Measurements from ENCODE around the gene GRAP2. TPM values are rescaled to one million over a fixed set of nuclear protein-coding genes. Genes with fewer than 3 reads are reported as not detected.

Gene GRAP2
- polyA plus RNA-seq, 3 donors, result 0.05 to 4.2 (median 0.97) TPM

DNA sequence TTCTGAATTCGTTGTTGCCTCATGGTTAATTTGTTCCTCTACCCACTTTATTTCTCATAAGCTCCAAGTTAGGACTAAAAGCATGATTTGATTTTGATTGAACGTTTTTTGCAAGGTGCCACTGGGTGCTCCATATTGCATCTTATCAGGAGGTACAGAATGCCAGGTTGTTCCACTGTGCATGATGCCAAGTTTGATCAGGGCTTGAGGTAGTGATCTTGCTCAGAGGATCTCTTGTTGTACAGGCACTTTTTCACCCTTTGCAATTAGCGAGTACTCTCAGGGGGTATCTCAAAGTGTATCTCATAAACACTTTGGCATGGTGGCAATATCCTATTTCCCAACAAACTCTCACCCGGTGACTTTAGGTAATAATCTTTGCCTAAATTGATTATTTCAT is 4.0 kb downstream of the GRAP2 start:
- Histone ChIP-seq H3K4me3 (replicated peaks in 1 of 3; ENCODE audit: low read depth in 2 of 3, low read length in 3 of 3) (no peak overlapping the region), H3K27ac (ENCODE audit: low read depth in 1 of 2, low read length in 2 of 2) (no peak overlapping the region), H2AFZ (ENCODE audit: insufficient read depth, low read depth, low read length, poor library complexity, severe bottlenecking) (no peak overlapping the region), H3K4me1 (ENCODE audit: control insufficient read depth in 1 of 2, insufficient read depth in 2 of 2, low read length in 2 of 2) (peaks cover 13 to 16% of the 10 kb centered on the region in 2 donors), H3K36me3 (replicated peaks in 1 of 2; ENCODE audit: control insufficient read depth in 1 of 2, insufficient read depth in 2 of 2, low read length in 2 of 2) (no peaks in the 10 kb centered on the region), H3K4me2 (replicated peaks; ENCODE audit: extremely low read depth, low read length, poor library complexity, severe bottlenecking) (no peak overlapping the region), H3K9me3 (replicated peaks in 1 of 2; ENCODE audit: control insufficient read depth in 1 of 2, insufficient read depth in 1 of 2, low read length in 2 of 2) (no peaks in the 10 kb centered on the region), H3K79me2 (ENCODE audit: insufficient read depth, low read length) (no peaks in the 10 kb centered on the region), H4K20me1 (ENCODE audit: insufficient read depth, low read length) (no peaks in the 10 kb centered on the region), H3K9ac (ENCODE audit: insufficient read depth, low read length, poor library complexity, severe bottlenecking) (no peak overlapping the region), H3K27me3 (ENCODE audit: control insufficient read depth in 2 of 2, insufficient read depth in 2 of 2, low read length in 2 of 2) (no peaks in the 10 kb centered on the region)
- 94% methylated on average over 2 of the region's 4 CpGs for WGBS (ENCODE audit: insufficient coverage)
- Mint-ChIP-seq H3K4me3 (no peak overlapping the region), H3K27ac (peak overlapping the region in 2 of 7 donors; percentile 5 to 18), H3K9me3 (no peaks in the 10 kb centered on the region), H3K36me3 (no peaks in the 10 kb centered on the region), H3K27me3 (ENCODE audit: low read depth in 3 of 3) (peaks cover 0 to 2% (median 0%) of the 10 kb centered on the region in 3 donors), H3K4me1 (peaks cover 22% of the 10 kb centered on the region)
- TF ChIP-seq, protein P1, sequence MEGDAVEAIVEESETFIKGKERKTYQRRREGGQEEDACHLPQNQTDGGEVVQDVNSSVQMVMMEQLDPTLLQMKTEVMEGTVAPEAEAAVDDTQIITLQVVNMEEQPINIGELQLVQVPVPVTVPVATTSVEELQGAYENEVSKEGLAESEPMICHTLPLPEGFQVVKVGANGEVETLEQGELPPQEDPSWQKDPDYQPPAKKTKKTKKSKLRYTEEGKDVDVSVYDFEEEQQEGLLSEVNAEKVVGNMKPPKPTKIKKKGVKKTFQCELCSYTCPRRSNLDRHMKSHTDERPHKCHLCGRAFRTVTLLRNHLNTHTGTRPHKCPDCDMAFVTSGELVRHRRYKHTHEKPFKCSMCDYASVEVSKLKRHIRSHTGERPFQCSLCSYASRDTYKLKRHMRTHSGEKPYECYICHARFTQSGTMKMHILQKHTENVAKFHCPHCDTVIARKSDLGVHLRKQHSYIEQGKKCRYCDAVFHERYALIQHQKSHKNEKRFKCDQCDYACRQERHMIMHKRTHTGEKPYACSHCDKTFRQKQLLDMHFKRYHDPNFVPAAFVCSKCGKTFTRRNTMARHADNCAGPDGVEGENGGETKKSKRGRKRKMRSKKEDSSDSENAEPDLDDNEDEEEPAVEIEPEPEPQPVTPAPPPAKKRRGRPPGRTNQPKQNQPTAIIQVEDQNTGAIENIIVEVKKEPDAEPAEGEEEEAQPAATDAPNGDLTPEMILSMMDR (IDR thresholded peaks at IDR 0.05), result no peak
- intact Hi-C loops (cut with micrococcal nuclease), result no loop called here
- DNase-seq, result no peak

DNA sequence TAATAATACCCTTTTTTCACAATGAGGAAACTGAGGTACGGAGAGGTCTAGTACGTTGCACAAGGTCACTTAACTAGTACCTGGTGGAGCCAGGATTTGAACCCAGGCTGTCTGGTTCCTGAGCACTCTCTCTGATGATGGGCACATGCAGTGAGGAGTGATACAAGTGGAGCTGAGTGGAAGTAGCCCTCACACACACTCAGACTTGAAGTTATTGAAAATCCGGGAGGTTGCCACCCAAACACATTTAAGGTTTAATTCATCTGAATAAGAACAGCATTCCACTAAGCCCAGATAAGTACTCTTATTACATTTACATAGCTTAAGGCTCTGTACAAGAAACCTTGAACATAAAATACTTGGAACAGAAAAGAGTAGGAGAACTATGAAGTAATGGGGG is 4.8 kb downstream of the GRAP2 start:
- no peak overlapping the region for H3K27ac ChIP-seq (ENCODE audit: low read depth in 1 of 2, low read length in 2 of 2)
- no peak overlapping the region for H3K4me3 ChIP-seq (replicated peaks in 1 of 3; ENCODE audit: low read depth in 2 of 3, low read length in 3 of 3)
- H3K36me3 ChIP-seq (replicated peaks in 1 of 2; ENCODE audit: control insufficient read depth in 1 of 2, insufficient read depth in 2 of 2, low read length in 2 of 2), result no peaks in the 10 kb centered on the region
- H3K4me2 ChIP-seq (replicated peaks; ENCODE audit: extremely low read depth, low read length, poor library complexity, severe bottlenecking), result no peak overlapping the region
- no peaks in the 10 kb centered on the region for H3K79me2 ChIP-seq (ENCODE audit: insufficient read depth, low read length)
- no peak overlapping the region for H3K4me3 Mint-ChIP-seq
- H3K4me1 ChIP-seq (ENCODE audit: control insufficient read depth in 1 of 2, insufficient read depth in 2 of 2, low read length in 2 of 2), result peaks cover 6 to 7% of the 10 kb centered on the region in 2 donors
- TF ChIP-seq, protein P1 (IDR thresholded peaks at IDR 0.05), result no peak
- no peaks in the 10 kb centered on the region for H3K36me3 Mint-ChIP-seq
- DNase-seq, result no peak
- intact Hi-C loops (cut with micrococcal nuclease), result no loop called here
- no peaks in the 10 kb centered on the region for H4K20me1 ChIP-seq (ENCODE audit: insufficient read depth, low read length)
- no peaks in the 10 kb centered on the region for H3K27me3 ChIP-seq (ENCODE audit: control insufficient read depth in 2 of 2, insufficient read depth in 2 of 2, low read length in 2 of 2)
- H3K9me3 Mint-ChIP-seq, result peaks cover 0 to 3% (median 0%) of the 10 kb centered on the region in 7 donors
- H3K4me1 Mint-ChIP-seq, result peaks cover 13% of the 10 kb centered on the region
- no peaks in the 10 kb centered on the region for H3K9me3 ChIP-seq (replicated peaks in 1 of 2; ENCODE audit: control insufficient read depth in 1 of 2, insufficient read depth in 1 of 2, low read length in 2 of 2)
- peaks cover 0 to 4% (median 2%) of the 10 kb centered on the region in 3 donors for H3K27me3 Mint-ChIP-seq (ENCODE audit: low read depth in 3 of 3)
- 100% methylated on average over 1 of the region's 3 CpGs for WGBS (ENCODE audit: insufficient coverage)
- H3K9ac ChIP-seq (ENCODE audit: insufficient read depth, low read length, poor library complexity, severe bottlenecking), result no peak overlapping the region
- no peak overlapping the region for H2AFZ ChIP-seq (ENCODE audit: insufficient read depth, low read depth, low read length, poor library complexity, severe bottlenecking)
- H3K27ac Mint-ChIP-seq, result no peak overlapping the region

All from CD14-positive monocyte (primary cell).